SK-N-SH treated with all-trans-retinoic acid at 6 μM for 48 hours (cell line): ENCODE results near the gene HDHD2.

Source experiments
- ATAC-seq: fragments of 200-7000 bp; cut with Tn5 transposase; 3 replicates; pipeline ENCODE4 v1.9.1; 2020; ENCODE audit warnings: mild to moderate bottlenecking, moderate library complexity
- ARNTL ChIP-seq: fragments of 450-650 bp; formaldehyde crosslinking; IDR thresholded peaks from 2 replicates; pipeline ENCODE4 v1.5.0; 2020; ENCODE audit warnings: low read depth, mild to moderate bottlenecking, moderate library complexity, borderline replicate concordance
- BACH2 ChIP-seq: fragments of 250-450 bp; sonication (Bioruptor Pico); IDR thresholded peaks from 2 replicates; pipeline ENCODE4 v1.9.0; 2021; ENCODE audit warnings: mild to moderate bottlenecking, borderline replicate concordance
- CREB5 ChIP-seq: fragments of 250-450 bp; sonication (Bioruptor Pico); IDR thresholded peaks from 2 replicates; pipeline ENCODE4 v1.5.1; 2020; ENCODE audit warnings: low read depth, mild to moderate bottlenecking, moderate library complexity
- CSDC2 ChIP-seq: fragments of 250-450 bp; sonication (Bioruptor Pico); IDR thresholded peaks from 2 replicates; pipeline ENCODE4 v1.5.0; 2020; ENCODE audit warnings: mild to moderate bottlenecking, moderate library complexity
- CSRNP3 ChIP-seq: fragments of 250-450 bp; sonication (Bioruptor Pico); IDR thresholded peaks from 2 replicates; pipeline ENCODE4 v1.5.1; 2021; ENCODE audit warnings: mild to moderate bottlenecking, moderate library complexity
- ESRRG ChIP-seq: fragments of 250-450 bp; sonication (Bioruptor Pico); IDR thresholded peaks from 2 replicates; pipeline ENCODE4 v1.6.1; 2021; ENCODE audit warnings: mild to moderate bottlenecking
- GLIS3 ChIP-seq: fragments of 250-450 bp; sonication (Bioruptor Pico); IDR thresholded peaks from 2 replicates; pipeline ENCODE4 v1.5.0; 2020; ENCODE audit warnings: mild to moderate bottlenecking, moderate library complexity
- ISL1 ChIP-seq: fragments of 250-450 bp; sonication (Bioruptor Pico); IDR thresholded peaks from 2 replicates; pipeline ENCODE4 v2.1.2; 2022; ENCODE audit warnings: mild to moderate bottlenecking, moderate library complexity
- OSR1 ChIP-seq: fragments of 250-450 bp; sonication (Bioruptor Pico); IDR thresholded peaks from 2 replicates; pipeline ENCODE4 v1.8.0; 2022; ENCODE audit warnings: moderate library complexity, mild to moderate bottlenecking, inconsistent platforms
- PATZ1 ChIP-seq: fragments of 250-450 bp; sonication (Bioruptor Pico); IDR thresholded peaks from 2 replicates; pipeline ENCODE4 v1.8.0; 2020; ENCODE audit warnings: mild to moderate bottlenecking, moderate library complexity, borderline replicate concordance
- PPARA ChIP-seq: fragments of 250-450 bp; sonication (Bioruptor Pico); IDR thresholded peaks from 2 replicates; pipeline ENCODE4 v1.5.0; 2020; ENCODE audit warnings: mild to moderate bottlenecking, borderline replicate concordance
- RARB ChIP-seq: fragments of 250-450 bp; sonication (Bioruptor Pico); IDR thresholded peaks from 2 replicates; pipeline ENCODE4 v1.8.0; 2021; ENCODE audit warnings: mild to moderate bottlenecking, moderate library complexity
- TCF4 ChIP-seq: fragments of 250-450 bp; sonication (Bioruptor Pico); IDR thresholded peaks from 2 replicates; pipeline ENCODE4 v1.8.0; 2021; ENCODE audit warnings: mild to moderate bottlenecking, moderate library complexity, borderline replicate concordance
- TSHZ2 ChIP-seq: fragments of 250-450 bp; sonication (Bioruptor Pico); IDR thresholded peaks from 2 replicates; pipeline ENCODE4 v1.5.0; 2020; ENCODE audit warnings: mild to moderate bottlenecking, moderate library complexity
- ZC3H10 ChIP-seq: fragments of 250-450 bp; sonication (Bioruptor Pico); IDR thresholded peaks from 2 replicates; pipeline ENCODE4 v1.5.1; 2021; ENCODE audit warnings: mild to moderate bottlenecking, moderate library complexity
- ZFP30 ChIP-seq: fragments of 450-650 bp; formaldehyde crosslinking; IDR thresholded peaks from 2 replicates; pipeline ENCODE4 v1.5.0; 2022; ENCODE audit warnings: mild to moderate bottlenecking, moderate library complexity
- ZNF565 ChIP-seq: fragments of 450-650 bp; formaldehyde crosslinking; conservative IDR thresholded peaks from 2 replicates; pipeline ENCODE4 v1.5.0; 2020; ENCODE audit warnings: low read depth, mild to moderate bottlenecking, moderate library complexity
- ZNF70 ChIP-seq: fragments of 450-650 bp; formaldehyde crosslinking; IDR thresholded peaks from 2 replicates; pipeline ENCODE4 v1.5.0; 2020; ENCODE audit warnings: mild to moderate bottlenecking, moderate library complexity
- ZNF8 ChIP-seq: fragments of 450-650 bp; formaldehyde crosslinking; IDR thresholded peaks from 2 replicates; pipeline ENCODE4 v1.5.0; 2020; ENCODE audit warnings: mild to moderate bottlenecking, moderate library complexity

The HDHD2 gene

GRCh38 chr18:47115205-47115604 is 35.1 kb downstream of the HDHD2 start (continued):
- TF ChIP-seq CREB5 (no peak), ZFP30 (no peak), ZNF70 (CRISPR knock-in tag) (no peak), ARNTL (no peak), ISL1 (CRISPR knock-in tag) (no peak), OSR1 (no peak), ZC3H10 (CRISPR knock-in tag) (no peak)

- ATAC-seq = no peak
These were observed 36.3 kb downstream of the HDHD2 start for GRCh38 chr18:47113796-47114540.

GRCh38 chr18:47110492-47111274 is 39.6 kb downstream of the HDHD2 start:
- no peak for ATAC-seq
- TF ChIP-seq OSR1 (no peak), ISL1 (CRISPR knock-in tag) (no peak), BACH2 (CRISPR knock-in tag) (no peak), PPARA (no peak), ZNF70 (CRISPR knock-in tag) (no peak), TSHZ2 (CRISPR knock-in tag) (no peak), CSRNP3 (no peak), GLIS3 (CRISPR knock-in tag) (no peak), CSDC2 (CRISPR knock-in tag) (no peak), ESRRG (CRISPR knock-in tag) (no peak), ZFP30 (no peak), ZNF8 (CRISPR knock-in tag) (no peak), RARB (CRISPR knock-in tag) (no peak), ARNTL (no peak), ZNF565 (CRISPR knock-in tag) (no peak), ZC3H10 (CRISPR knock-in tag) (no peak), PATZ1 (CRISPR knock-in tag) (no peak), TCF4 (CRISPR knock-in tag) (no peak)

More at GRCh38 chr18:47113796-47114540, 36.3 kb downstream of the HDHD2 start:
- TF ChIP-seq CSRNP3 (no peak), PATZ1 (CRISPR knock-in tag) (no peak), CSDC2 (CRISPR knock-in tag) (no peak), ZC3H10 (CRISPR knock-in tag) (no peak), TCF4 (CRISPR knock-in tag) (no peak), OSR1 (no peak), ESRRG (CRISPR knock-in tag) (no peak), ZNF8 (CRISPR knock-in tag) (no peak), RARB (CRISPR knock-in tag) (no peak), ZFP30 (no peak)
